GM23338 (cell line): ENCODE results near the gene PPP2R3B.

ENCODE experiments used
- CREB1 ChIP-seq: fragments of 250-450 bp; sonication (Bioruptor Pico); IDR thresholded peaks from 2 replicates; pipeline ENCODE4 v1.5.0; 2020; ENCODE audit warnings: low read depth, mild to moderate bottlenecking, moderate library complexity
- CTCF ChIP-seq, 2 experiments: fragments of 200-600 bp in 1 of 2; sonication (generic) in 1 of 2; conservative IDR thresholded peaks; 2 replicates each; pipeline versions ENCODE4 v1.5.1 to v1.6.1; 2016 to 2017; ENCODE audit warnings: antibody characterized with exemption in 2 of 2, low read depth in 2 of 2, mild to moderate bottlenecking in 2 of 2, moderate library complexity in 1 of 2
- EZH2 ChIP-seq: fragments of 200-600 bp; sonication (generic); IDR thresholded peaks from one replicate; pipeline ENCODE4 v1.8.0; 2017; ENCODE audit warnings: antibody characterized with exemption, mild to moderate bottlenecking, low read depth; ENCODE audit not compliant: unreplicated experiment
- EZH2phosphoT487 ChIP-seq: fragments of 200-600 bp; sonication (generic); IDR thresholded peaks from one replicate; pipeline ENCODE4 v1.8.1; 2018; ENCODE audit warnings: antibody characterized with exemption; ENCODE audit not compliant: unreplicated experiment
- JUNB ChIP-seq: IDR thresholded peaks from one replicate; pipeline ENCODE4 v1.6.1; 2016; ENCODE audit warnings: antibody characterized with exemption; ENCODE audit not compliant: unreplicated experiment
- NANOG ChIP-seq: IDR thresholded peaks from 2 replicates; pipeline ENCODE4 v1.6.1; 2016; ENCODE audit warnings: antibody characterized with exemption, borderline replicate concordance
- POLR2AphosphoS5 ChIP-seq: IDR thresholded peaks from 2 replicates; pipeline ENCODE4 v1.6.1; 2016; ENCODE audit warnings: antibody characterized with exemption, low read depth
- REST ChIP-seq: IDR thresholded peaks from one replicate; pipeline ENCODE4 v1.6.1; 2018; ENCODE audit warnings: antibody characterized with exemption; ENCODE audit not compliant: unreplicated experiment
- STAT1 ChIP-seq: IDR thresholded peaks from one replicate; pipeline ENCODE4 v1.6.1; 2016; ENCODE audit warnings: antibody characterized with exemption; ENCODE audit not compliant: unreplicated experiment
- ZNF114 ChIP-seq: fragments of 250-450 bp; sonication (Bioruptor Pico); IDR thresholded peaks from 2 replicates; pipeline ENCODE4 v1.5.0; 2020; ENCODE audit warnings: mild to moderate bottlenecking, moderate library complexity
- TF ChIP-seq, protein P1 (sequence below): IDR thresholded peaks from 2 replicates; pipeline ENCODE4 v1.6.1; 2016; ENCODE audit warnings: antibody characterized with exemption

DNA sequence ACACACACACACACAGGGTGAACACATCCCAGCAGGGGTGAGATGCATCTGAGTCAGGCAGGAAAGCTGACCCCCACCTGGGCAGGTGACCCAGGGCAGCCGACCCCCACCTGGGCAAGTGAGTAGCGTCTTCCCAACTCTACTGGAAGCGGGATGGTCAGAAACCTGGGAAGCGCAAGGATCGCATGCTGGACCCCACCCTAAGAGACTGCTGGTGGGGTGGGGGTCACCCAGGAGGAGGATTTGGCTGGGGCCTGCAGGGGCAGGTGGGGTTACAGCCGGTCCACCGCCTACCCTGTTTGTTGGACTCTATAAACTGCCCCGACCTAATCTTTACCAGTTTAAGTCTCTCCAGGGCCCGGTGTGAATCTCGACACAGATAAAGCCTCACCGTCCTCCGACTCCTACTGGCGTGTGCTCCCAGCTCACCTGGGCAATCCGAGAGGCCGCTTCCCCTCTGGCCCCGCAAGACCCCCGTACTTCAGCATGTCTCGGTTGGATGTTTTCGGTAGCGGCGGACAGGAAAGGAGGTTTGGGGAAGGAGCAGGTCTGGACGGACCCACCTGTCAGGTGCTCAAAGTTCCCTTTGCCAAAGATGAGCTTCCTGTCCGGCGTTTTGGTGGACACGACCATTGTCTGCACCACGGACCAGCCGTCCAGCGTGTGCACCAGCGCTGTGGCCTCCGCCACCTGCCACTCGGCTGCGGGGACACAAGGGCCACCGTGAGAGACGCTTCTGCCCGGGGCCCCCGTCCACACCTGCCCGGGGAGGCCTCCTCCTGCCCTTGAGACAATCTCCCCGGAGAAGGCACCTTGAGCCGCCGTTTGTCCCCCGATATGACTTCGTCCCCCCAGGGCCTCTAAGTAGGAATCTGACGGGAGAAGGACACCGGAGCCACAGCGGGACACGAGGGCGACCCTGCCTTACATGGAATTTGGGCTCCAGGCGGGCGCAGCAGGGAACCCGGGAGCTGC, 70.1 kb downstream of the PPP2R3B start:
- no peak for TF ChIP-seq CTCF (conservative IDR thresholded peaks at IDR 0.05; ENCODE audit: low read depth in 2 of 2)
- TF ChIP-seq EZH2 = no peak
- TF ChIP-seq POLR2AphosphoS5 = no peak
- no peak for TF ChIP-seq NANOG
- TF ChIP-seq EZH2phosphoT487 = no peak
- TF ChIP-seq REST = no peak
- TF ChIP-seq STAT1 = no peak
- TF ChIP-seq CREB1 (CRISPR knock-in tag) = no peak
- TF ChIP-seq ZNF114 (CRISPR knock-in tag) = no peak
- TF ChIP-seq, protein P1, sequence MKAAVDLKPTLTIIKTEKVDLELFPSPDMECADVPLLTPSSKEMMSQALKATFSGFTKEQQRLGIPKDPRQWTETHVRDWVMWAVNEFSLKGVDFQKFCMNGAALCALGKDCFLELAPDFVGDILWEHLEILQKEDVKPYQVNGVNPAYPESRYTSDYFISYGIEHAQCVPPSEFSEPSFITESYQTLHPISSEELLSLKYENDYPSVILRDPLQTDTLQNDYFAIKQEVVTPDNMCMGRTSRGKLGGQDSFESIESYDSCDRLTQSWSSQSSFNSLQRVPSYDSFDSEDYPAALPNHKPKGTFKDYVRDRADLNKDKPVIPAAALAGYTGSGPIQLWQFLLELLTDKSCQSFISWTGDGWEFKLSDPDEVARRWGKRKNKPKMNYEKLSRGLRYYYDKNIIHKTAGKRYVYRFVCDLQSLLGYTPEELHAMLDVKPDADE = no peak
- TF ChIP-seq JUNB = no peak
